GM19099 (cell line): ENCODE results near the gene DLGAP1.

Source experiments
- POLR2A ChIP-seq: IDR thresholded peaks from 3 replicates; pipeline ENCODE4 v1.6.1; 2011; ENCODE audit warnings: low read depth; ENCODE audit not compliant: insufficient read length; ENCODE audit errors: extremely low read depth

The DLGAP1 gene

DNA sequence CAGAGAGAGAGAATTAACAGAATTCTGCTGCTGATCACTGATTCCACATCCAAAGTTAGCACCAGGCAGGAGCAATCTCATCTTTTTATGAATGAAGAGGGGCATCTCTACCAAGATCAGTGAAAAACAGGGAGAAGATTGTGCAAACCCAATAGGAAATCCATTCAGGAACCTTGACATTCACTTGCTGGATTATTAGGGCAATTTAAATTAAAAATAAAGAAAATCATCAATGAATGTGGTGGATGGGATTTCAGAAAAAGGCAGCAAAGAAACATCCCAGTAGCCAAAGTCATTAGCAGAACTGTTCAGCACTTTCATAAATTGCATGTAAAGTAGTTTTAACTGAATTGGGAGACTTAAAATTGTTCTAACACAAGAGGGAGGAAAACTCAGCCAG lies 581.9 kb downstream of the DLGAP1 start:
- no peak for TF ChIP-seq POLR2A

- TF ChIP-seq POLR2A = no peak
Measured at GRCh38 chr18:3872641-3873040, 582.5 kb downstream of the DLGAP1 start.

DNA sequence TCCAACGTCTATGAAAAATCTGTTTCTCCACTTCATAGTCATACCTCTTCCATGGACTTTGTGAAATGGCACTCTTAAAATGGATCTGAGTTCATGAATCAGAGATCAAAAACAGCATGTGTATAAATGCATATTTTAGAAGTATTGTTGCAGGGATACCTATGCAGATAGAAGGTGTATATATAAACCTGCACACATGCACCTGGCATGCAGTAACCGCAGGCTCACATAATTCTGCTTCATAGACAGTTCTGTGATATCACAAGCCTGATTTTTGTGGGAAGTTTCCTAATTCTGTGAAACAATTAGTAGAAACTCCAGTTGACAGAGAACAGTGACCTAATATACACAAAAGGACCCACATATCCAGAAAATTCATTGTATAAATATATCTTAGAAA lies 583.4 kb downstream of the DLGAP1 start:
- no peak for TF ChIP-seq POLR2A

DNA sequence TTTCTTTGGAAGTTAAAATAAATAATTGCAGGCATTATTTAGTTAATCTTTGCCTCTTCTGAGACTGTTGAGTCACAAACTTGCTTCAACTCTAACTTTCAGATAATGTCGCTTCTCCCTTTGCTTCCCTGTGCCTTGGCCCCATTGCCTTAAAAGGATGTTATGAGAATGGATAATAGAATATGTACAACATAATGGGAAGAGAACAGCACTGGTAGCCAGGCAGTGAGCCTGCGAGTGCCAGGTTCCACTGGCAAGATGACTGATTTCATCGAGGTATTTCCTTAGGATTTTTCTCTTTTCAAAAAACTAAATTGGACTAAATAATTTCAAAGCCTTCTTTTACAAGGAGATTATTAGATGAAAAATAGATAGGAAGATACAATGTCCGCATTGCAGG lies 584.2 kb downstream of the DLGAP1 start:
- TF ChIP-seq POLR2A = no peak

DNA sequence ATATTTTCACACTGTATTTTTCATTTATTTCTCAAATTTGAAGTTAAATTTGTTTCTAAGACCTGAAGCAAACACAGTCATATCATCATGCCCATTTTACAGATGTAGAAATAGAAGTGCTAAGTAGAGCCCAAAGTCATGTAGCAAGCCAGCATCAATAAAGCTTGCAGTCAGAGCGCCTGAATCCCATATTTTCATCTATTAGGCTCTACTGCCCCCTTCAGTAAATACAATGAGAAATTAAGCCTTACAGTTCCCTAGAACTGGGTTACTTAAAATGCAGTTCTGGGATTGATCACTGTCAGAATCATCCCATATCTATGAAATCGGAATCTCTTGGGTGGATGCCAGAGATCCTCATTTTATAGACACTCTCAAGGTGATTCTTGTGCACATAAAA lies 585.3 kb downstream of the DLGAP1 start:
- TF ChIP-seq POLR2A = no peak

- TF ChIP-seq POLR2A = no peak
Measured at GRCh38 chr18:3867864-3868311, 587.2 kb downstream of the DLGAP1 start.

GRCh38 chr18:3867236-3867635 lies 587.9 kb downstream of the DLGAP1 start:
- no peak for TF ChIP-seq POLR2A

GRCh38 chr18:3864669-3865298 lies 590.3 kb downstream of the DLGAP1 start:
- TF ChIP-seq POLR2A = no peak

DNA sequence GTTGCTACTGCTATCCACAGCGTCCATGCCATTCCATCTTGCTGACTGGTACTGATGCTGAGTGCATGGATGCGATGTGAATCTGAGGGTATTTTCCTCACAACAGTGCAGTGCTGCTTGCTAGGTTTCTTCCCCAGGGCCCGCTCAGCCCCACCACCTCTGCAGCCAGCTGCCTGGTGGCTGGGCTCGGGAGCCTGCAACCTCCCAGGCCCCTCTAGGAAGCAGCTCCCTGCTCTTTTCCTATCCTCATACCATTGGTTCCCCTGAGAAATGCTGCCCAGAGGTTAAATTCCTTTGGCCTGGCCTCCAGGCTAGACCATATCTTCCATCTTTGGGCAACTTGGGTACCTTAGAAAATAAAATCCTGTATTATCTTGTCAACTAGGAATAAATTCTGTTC lies 591.5 kb downstream of the DLGAP1 start:
- no peak for TF ChIP-seq POLR2A

GRCh38 chr18:3863006-3863405 lies 592.1 kb downstream of the DLGAP1 start:
- no peak for TF ChIP-seq POLR2A

- TF ChIP-seq POLR2A = no peak
Measured at GRCh38 chr18:3861495-3861894, 593.6 kb downstream of the DLGAP1 start.

DNA sequence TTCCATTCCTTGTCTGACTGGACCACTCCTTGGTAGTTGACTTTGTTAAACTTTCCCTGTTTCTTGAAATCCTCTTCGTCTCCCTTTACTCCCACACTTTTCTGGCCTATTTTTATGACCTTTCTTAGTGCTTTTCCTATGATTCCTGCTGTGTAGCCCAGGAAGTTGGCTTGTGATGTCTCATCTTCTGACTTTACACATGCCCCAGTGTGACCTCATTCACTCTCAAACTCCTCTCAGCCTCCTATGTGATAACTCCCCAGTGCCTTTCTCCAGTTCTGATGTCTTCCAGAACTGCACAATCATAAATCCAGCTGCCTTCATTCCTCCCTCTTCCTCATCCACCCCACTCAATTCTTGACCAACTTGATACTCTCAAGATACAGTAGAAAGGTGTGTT lies 597.6 kb downstream of the DLGAP1 start:
- no peak for TF ChIP-seq POLR2A

- TF ChIP-seq POLR2A = no peak
Measured at GRCh38 chr18:3855966-3856365, 599.1 kb downstream of the DLGAP1 start.

GRCh38 chr18:3852321-3852720 lies 602.8 kb downstream of the DLGAP1 start:
- no peak for TF ChIP-seq POLR2A

GRCh38 chr18:3851159-3851558 lies 603.9 kb downstream of the DLGAP1 start:
- no peak for TF ChIP-seq POLR2A

- no peak for TF ChIP-seq POLR2A
Measured at GRCh38 chr18:3848316-3848715, 606.8 kb downstream of the DLGAP1 start.

- TF ChIP-seq POLR2A = no peak
Measured at GRCh38 chr18:3845161-3845560, 609.9 kb downstream of the DLGAP1 start.

DNA sequence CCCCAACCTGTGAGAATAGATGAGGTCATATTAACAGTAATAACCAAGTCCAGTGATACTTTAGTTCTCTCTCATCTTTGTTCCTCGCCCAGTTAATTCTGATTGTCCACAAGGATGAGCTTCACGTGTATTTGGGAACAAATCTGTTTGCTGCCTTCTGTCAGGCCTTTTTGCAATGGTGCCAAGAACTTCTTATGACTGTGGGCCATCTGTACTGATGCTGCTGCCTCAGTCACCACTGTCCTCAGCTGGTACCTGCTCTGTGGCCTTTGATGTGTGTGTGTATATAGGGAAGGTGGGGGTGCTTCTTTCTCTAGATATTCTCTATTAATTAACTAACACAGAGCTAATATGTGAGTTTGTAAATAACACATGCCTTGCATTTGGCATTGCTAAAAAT lies 612.3 kb downstream of the DLGAP1 start:
- no peak for TF ChIP-seq POLR2A

GRCh38 chr18:3840766-3841165 lies 614.3 kb downstream of the DLGAP1 start:
- TF ChIP-seq POLR2A = no peak
